Middle frontal gyrus (tissue), 1 donor: ENCODE results near the gene KATNAL2.

Source experiments
- DNase-seq: peaks from one replicate; pipeline ENCODE4 v3.0.0-alpha.2; 2015; ENCODE audit warnings: low spot score; ENCODE audit errors: extremely low spot score

The KATNAL2 gene

GRCh38 chr18:46917108-46917802 is at the start of gene KATNAL2, which contains the start of gene PIAS2:
Gene KATNAL2 (plus strand): TSS chr18:46917602. CDS start chr18:46946873, 29,271 bp downstream.
Gene PIAS2 (minus strand): TSS chr18:46917507. CDS start chr18:46917345, 162 bp downstream.
- peak; percentile 82 for DNase-seq

- no peak for DNase-seq
These were observed 49.1 kb upstream of the KATNAL2 start for GRCh38 chr18:46868169-46868921.

GRCh38 chr18:46877329-46877987 is 39.9 kb upstream of the KATNAL2 start:
- no peak for DNase-seq

GRCh38 chr18:46883180-46883579 is 34.2 kb upstream of the KATNAL2 start:
- no peak for DNase-seq

GRCh38 chr18:46886893-46887292 is 30.5 kb upstream of the KATNAL2 start:
- DNase-seq = no peak

GRCh38 chr18:46888965-46889364 is 28.4 kb upstream of the KATNAL2 start:
- DNase-seq = no peak

GRCh38 chr18:46891742-46892214 is 25.6 kb upstream of the KATNAL2 start:
- DNase-seq = no peak

- DNase-seq = no peak
These were observed 24.6 kb upstream of the KATNAL2 start for GRCh38 chr18:46892842-46893241.

- DNase-seq = no peak
These were observed 24.0 kb upstream of the KATNAL2 start for GRCh38 chr18:46893360-46893759.

- no peak for DNase-seq
These were observed 23.3 kb upstream of the KATNAL2 start for GRCh38 chr18:46894124-46894523.

GRCh38 chr18:46899274-46899948 is 18.0 kb upstream of the KATNAL2 start:
- DNase-seq = no peak

- DNase-seq = no peak
These were observed 14.0 kb upstream of the KATNAL2 start for GRCh38 chr18:46903406-46903805.

- no peak for DNase-seq
These were observed 7.9 kb upstream of the KATNAL2 start for GRCh38 chr18:46909497-46909896.

GRCh38 chr18:46910856-46911255 is 6.5 kb upstream of the KATNAL2 start:
- DNase-seq = no peak

- DNase-seq = no peak
These were observed 1.4 kb upstream of the KATNAL2 start for GRCh38 chr18:46915800-46916550.

GRCh38 chr18:46916551-46917107 is 773 bp upstream of the KATNAL2 start:
- no peak for DNase-seq

- DNase-seq = no peak
These were observed 600 bp downstream of the KATNAL2 start for GRCh38 chr18:46917803-46918600.

GRCh38 chr18:46920067-46920466 is 2.7 kb downstream of the KATNAL2 start:
- DNase-seq = no peak

- DNase-seq = no peak
These were observed 3.3 kb downstream of the KATNAL2 start for GRCh38 chr18:46920653-46921052.
